HG03520 (cell line): Measurements from ENCODE around the gene GPR143.

Experiments
- ATAC-seq: cut with Tn5 transposase; IDR thresholded peaks from one replicate; pipeline ENCODE4 v1.9.1; 2021; ENCODE audit warnings: mild to moderate bottlenecking, moderate library complexity; ENCODE audit not compliant: unreplicated experiment

GPR143 gene

GRCh38 chrX:9676306-9676705 is 89.3 kb downstream of the GPR143 start:
- ATAC-seq = no peak
